Muscle layer of colon (tissue), 2 donors: ENCODE measurements around the gene CDK19.
"Not testable (repeated sequence)": the region's sequence is repeated elsewhere in the genome, so short reads cannot be mapped to it uniquely, and the experiment has no call there.

ENCODE experiments used
- H3K27ac ChIP-seq: one replicate; pipeline ENCODE4 v1.7.0; 2013; ENCODE audit warnings: low read depth, mild to moderate bottlenecking, low read length, moderate library complexity
- H3K27me3 ChIP-seq, 2 donors: one replicate each; pipeline ENCODE4 v1.7.0; 2013; ENCODE audit warnings: low read length in 2 of 2, mild to moderate bottlenecking in 2 of 2; ENCODE audit not compliant: insufficient read depth in 2 of 2, control insufficient read depth in 1 of 2
- H3K36me3 ChIP-seq: one replicate; pipeline ENCODE4 v1.7.0; 2013; ENCODE audit warnings: mild to moderate bottlenecking, low read length; ENCODE audit not compliant: insufficient read depth
- H3K4me1 ChIP-seq: one replicate; pipeline ENCODE4 v1.7.0; 2013; ENCODE audit warnings: mild to moderate bottlenecking, low read length; ENCODE audit not compliant: insufficient read depth
- H3K4me3 ChIP-seq, 2 donors: one replicate each; pipeline ENCODE4 v1.7.0; 2013; ENCODE audit warnings: low read length in 2 of 2, low read depth in 1 of 2, mild to moderate bottlenecking in 1 of 2, moderate library complexity in 1 of 2
- H3K9ac ChIP-seq: one replicate; pipeline ENCODE4 v1.7.0; 2013; ENCODE audit warnings: low read length
- H3K9me3 ChIP-seq: one replicate; pipeline ENCODE4 v1.7.0; 2013; ENCODE audit warnings: mild to moderate bottlenecking, low read length
- donor health status: abdominal sarcoma.
- donor health status: Adenocarcinoma of cecum.

CDK19 gene

GRCh38 chr6:110810896-110811586, 4.2 kb downstream of the CDK19 start:
- no peaks in the 10 kb centered on the region for H3K9me3 ChIP-seq
- H3K4me1 ChIP-seq = peaks cover 9% of the 10 kb centered on the region
- no peak overlapping the region for H3K9ac ChIP-seq
- H3K4me3 ChIP-seq = no peak overlapping the region
- no peaks in the 10 kb centered on the region for H3K27me3 ChIP-seq
- H3K27ac ChIP-seq = no peak overlapping the region
- no peaks in the 10 kb centered on the region for H3K36me3 ChIP-seq

GRCh38 chr6:110809792-110810191, 5.5 kb downstream of the CDK19 start:
- no peak overlapping the region for H3K4me3 ChIP-seq
- peaks cover 9% of the 10 kb centered on the region for H3K4me1 ChIP-seq
- H3K27me3 ChIP-seq = no peaks in the 10 kb centered on the region
- no peaks in the 10 kb centered on the region for H3K9me3 ChIP-seq
- no peak overlapping the region for H3K9ac ChIP-seq
- H3K36me3 ChIP-seq = no peaks in the 10 kb centered on the region
- H3K27ac ChIP-seq = no peak overlapping the region

- not testable (repeated sequence) for H3K36me3 ChIP-seq, H3K4me3 ChIP-seq, H3K9ac ChIP-seq, H3K27ac ChIP-seq, H3K4me1 ChIP-seq, H3K27me3 ChIP-seq, H3K9me3 ChIP-seq
These were observed 13.1 kb downstream of the CDK19 start for GRCh38 chr6:110802175-110802574.

- Histone ChIP-seq H3K9ac (no peak overlapping the region), H3K4me3 (no peak overlapping the region), H3K9me3 (no peaks in the 10 kb centered on the region), H3K27ac (no peak overlapping the region), H3K27me3 (no peaks in the 10 kb centered on the region), H3K36me3 (no peaks in the 10 kb centered on the region), H3K4me1 (no peaks in the 10 kb centered on the region)
These were observed 14.5 kb downstream of the CDK19 start for GRCh38 chr6:110800839-110801196.

- H3K9ac ChIP-seq = no peak overlapping the region
- H3K4me1 ChIP-seq = no peaks in the 10 kb centered on the region
- H3K4me3 ChIP-seq = no peak overlapping the region
- no peaks in the 10 kb centered on the region for H3K36me3 ChIP-seq
- no peaks in the 10 kb centered on the region for H3K9me3 ChIP-seq
- H3K27me3 ChIP-seq = no peaks in the 10 kb centered on the region
- H3K27ac ChIP-seq = no peak overlapping the region
These were observed 15.0 kb downstream of the CDK19 start for GRCh38 chr6:110800196-110800838.

- H3K36me3 ChIP-seq = no peaks in the 10 kb centered on the region
- H3K27ac ChIP-seq = no peak overlapping the region
- no peaks in the 10 kb centered on the region for H3K27me3 ChIP-seq
- no peak overlapping the region for H3K4me3 ChIP-seq
- H3K9me3 ChIP-seq = no peaks in the 10 kb centered on the region
- H3K9ac ChIP-seq = no peak overlapping the region
- no peaks in the 10 kb centered on the region for H3K4me1 ChIP-seq
These were observed 15.6 kb downstream of the CDK19 start for GRCh38 chr6:110799655-110800054.

- Histone ChIP-seq H3K4me3 (no peak overlapping the region), H3K4me1 (no peaks in the 10 kb centered on the region), H3K9ac (no peak overlapping the region)
These were observed 16.1 kb downstream of the CDK19 start for GRCh38 chr6:110799189-110799588.

GRCh38 chr6:110795271-110795670, 20.0 kb downstream of the CDK19 start:
- no peaks in the 10 kb centered on the region for H3K9me3 ChIP-seq
- H3K4me3 ChIP-seq = no peak overlapping the region
- H3K36me3 ChIP-seq = no peaks in the 10 kb centered on the region
- H3K27me3 ChIP-seq = no peaks in the 10 kb centered on the region
- no peaks in the 10 kb centered on the region for H3K4me1 ChIP-seq
- H3K27ac ChIP-seq = no peak overlapping the region
- H3K9ac ChIP-seq = no peak overlapping the region

More at GRCh38 chr6:110799189-110799588, 16.1 kb downstream of the CDK19 start:
- no peak overlapping the region for H3K27ac ChIP-seq
- no peaks in the 10 kb centered on the region for H3K27me3 ChIP-seq
- H3K36me3 ChIP-seq = no peaks in the 10 kb centered on the region
- no peaks in the 10 kb centered on the region for H3K9me3 ChIP-seq

- H3K4me3 ChIP-seq = no peak overlapping the region
- H3K27me3 ChIP-seq = no peaks in the 10 kb centered on the region
- H3K9ac ChIP-seq = no peak overlapping the region
- no peaks in the 10 kb centered on the region for H3K9me3 ChIP-seq
- no peak overlapping the region for H3K27ac ChIP-seq
- H3K36me3 ChIP-seq = no peaks in the 10 kb centered on the region
- no peaks in the 10 kb centered on the region for H3K4me1 ChIP-seq
These were observed 28.6 kb downstream of the CDK19 start for GRCh38 chr6:110786696-110787095.

GRCh38 chr6:110786271-110786670, 29.0 kb downstream of the CDK19 start:
- Histone ChIP-seq H3K27me3 (no peaks in the 10 kb centered on the region), H3K4me3 (no peak overlapping the region), H3K9me3 (no peaks in the 10 kb centered on the region), H3K9ac (no peak overlapping the region), H3K36me3 (no peaks in the 10 kb centered on the region), H3K4me1 (no peaks in the 10 kb centered on the region), H3K27ac (no peak overlapping the region)

GRCh38 chr6:110784610-110784979, 30.7 kb downstream of the CDK19 start:
- Histone ChIP-seq H3K36me3 (no peaks in the 10 kb centered on the region), H3K9me3 (no peaks in the 10 kb centered on the region), H3K27ac (no peak overlapping the region), H3K4me1 (no peaks in the 10 kb centered on the region), H3K9ac (no peak overlapping the region), H3K4me3 (no peak overlapping the region), H3K27me3 (no peaks in the 10 kb centered on the region)
